Panc1 (cell line): ENCODE data around the gene AQP11.

Experiments used
- POLR2AphosphoS5 ChIP-seq: IDR thresholded peaks from 2 replicates; pipeline ENCODE4 v1.6.1; 2012; ENCODE audit warnings: mild to moderate bottlenecking, low read depth, low read length, moderate library complexity
- REST ChIP-seq, 2 experiments: IDR thresholded peaks; 2 replicates each; pipeline ENCODE4 v1.6.1; 2011 to 2012; ENCODE audit warnings: low read depth in 2 of 2, control low read depth in 1 of 2, low read length in 1 of 2, mild to moderate bottlenecking in 1 of 2, moderate library complexity in 1 of 2; ENCODE audit not compliant: insufficient read depth in 1 of 2
- SIN3A ChIP-seq: IDR thresholded peaks from 2 replicates; pipeline ENCODE4 v1.6.1; 2012; ENCODE audit warnings: low read depth, mild to moderate bottlenecking, low read length, moderate library complexity, borderline replicate concordance; ENCODE audit not compliant: insufficient read depth
- TCF7L2 ChIP-seq: IDR thresholded peaks from 2 replicates; pipeline ENCODE4 v1.6.1; 2011; ENCODE audit warnings: mild to moderate bottlenecking, low read depth, low read length, inconsistent platforms
- TF ChIP-seq, protein P1 (sequence below): fragments of 450-650 bp; IDR thresholded peaks from 2 replicates; pipeline ENCODE4 v1.5.1; 2017; ENCODE audit warnings: mild to moderate bottlenecking

DNA sequence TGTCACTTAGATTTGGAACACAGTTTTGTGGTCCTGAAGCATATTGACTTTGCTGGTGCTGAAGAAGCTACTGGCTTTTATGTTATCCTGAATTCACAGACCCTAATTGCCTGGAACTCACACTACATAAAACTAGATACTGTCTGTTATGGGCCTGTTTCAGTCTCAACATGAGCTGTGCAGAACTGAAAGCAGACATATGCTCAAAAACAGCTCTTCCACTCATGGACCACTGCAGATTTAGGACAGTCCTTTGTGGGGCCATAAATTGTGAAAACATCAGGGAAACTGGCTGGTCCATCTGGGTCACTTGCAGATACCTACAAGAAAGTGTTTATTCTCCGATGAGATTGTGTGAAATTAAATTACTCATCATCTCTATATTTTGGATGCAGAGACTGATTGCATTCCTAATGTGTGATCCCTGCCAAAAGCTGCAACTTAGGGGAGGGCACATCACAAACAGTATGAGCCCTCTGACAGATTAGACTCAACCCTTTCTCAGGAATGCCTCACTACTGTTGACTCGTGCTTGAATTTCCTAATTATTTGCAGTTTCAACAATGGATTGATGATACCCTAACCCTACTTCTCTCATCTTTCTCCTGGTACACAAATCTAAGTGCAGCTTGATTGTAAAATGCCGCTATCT, 58.0 kb downstream of the AQP11 start:
- TF ChIP-seq REST (IDR thresholded peaks at IDR 0.05; ENCODE audit: insufficient read depth in 1 of 2, low read depth in 2 of 2, low read length in 1 of 2) (no peak), TCF7L2 (no peak), POLR2AphosphoS5 (no peak), SIN3A (no peak)
- TF ChIP-seq, protein P1, sequence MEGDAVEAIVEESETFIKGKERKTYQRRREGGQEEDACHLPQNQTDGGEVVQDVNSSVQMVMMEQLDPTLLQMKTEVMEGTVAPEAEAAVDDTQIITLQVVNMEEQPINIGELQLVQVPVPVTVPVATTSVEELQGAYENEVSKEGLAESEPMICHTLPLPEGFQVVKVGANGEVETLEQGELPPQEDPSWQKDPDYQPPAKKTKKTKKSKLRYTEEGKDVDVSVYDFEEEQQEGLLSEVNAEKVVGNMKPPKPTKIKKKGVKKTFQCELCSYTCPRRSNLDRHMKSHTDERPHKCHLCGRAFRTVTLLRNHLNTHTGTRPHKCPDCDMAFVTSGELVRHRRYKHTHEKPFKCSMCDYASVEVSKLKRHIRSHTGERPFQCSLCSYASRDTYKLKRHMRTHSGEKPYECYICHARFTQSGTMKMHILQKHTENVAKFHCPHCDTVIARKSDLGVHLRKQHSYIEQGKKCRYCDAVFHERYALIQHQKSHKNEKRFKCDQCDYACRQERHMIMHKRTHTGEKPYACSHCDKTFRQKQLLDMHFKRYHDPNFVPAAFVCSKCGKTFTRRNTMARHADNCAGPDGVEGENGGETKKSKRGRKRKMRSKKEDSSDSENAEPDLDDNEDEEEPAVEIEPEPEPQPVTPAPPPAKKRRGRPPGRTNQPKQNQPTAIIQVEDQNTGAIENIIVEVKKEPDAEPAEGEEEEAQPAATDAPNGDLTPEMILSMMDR, result no peak
